ENCODE results near the gene GDF7.

GRCh38 chr2:20723543-20723942, 56.6 kb downstream of the GDF7 start:
- TF ChIP-seq CTCF (IDR thresholded peaks at IDR 0.05 in 2 of 3, conservative IDR thresholded peaks at IDR 0.05 in 1 of 3; ENCODE audit: borderline replicate concordance in 1 of 3, insufficient read depth in 1 of 3, low read depth in 2 of 3, low read length in 2 of 3) (no peak), POLR2A (IDR thresholded peaks at IDR 0.05; ENCODE audit: borderline replicate concordance, extremely low read depth, insufficient read depth, insufficient read length) (no peak), CEBPB (IDR thresholded peaks at IDR 0.05; ENCODE audit: low read depth) (no peak), ZNF274 (IDR thresholded peaks at IDR 0.05; ENCODE audit: low read depth, low read length) (no peak), RAD21 (IDR thresholded peaks at IDR 0.05; ENCODE audit: low read depth) (no peak), SIN3A (IDR thresholded peaks at IDR 0.05; ENCODE audit: low read depth) (no peak), JUND (IDR thresholded peaks at IDR 0.05) (no peak), ZFX (IDR thresholded peaks at IDR 0.05) (no peak), ELF1 (IDR thresholded peaks at IDR 0.05; ENCODE audit: borderline replicate concordance, low read depth) (no peak), TCF7L2 (IDR thresholded peaks at IDR 0.05; ENCODE audit: borderline replicate concordance, extremely low read depth, insufficient read depth, insufficient read length) (no peak)
